Right forelimb (tissue), 1 donor: Measurements from ENCODE around the gene CLSTN2.

Experiments used
- DNase-seq: peaks from one replicate; pipeline ENCODE4 v3.0.0-alpha.2; 2018

CLSTN2 gene

DNA sequence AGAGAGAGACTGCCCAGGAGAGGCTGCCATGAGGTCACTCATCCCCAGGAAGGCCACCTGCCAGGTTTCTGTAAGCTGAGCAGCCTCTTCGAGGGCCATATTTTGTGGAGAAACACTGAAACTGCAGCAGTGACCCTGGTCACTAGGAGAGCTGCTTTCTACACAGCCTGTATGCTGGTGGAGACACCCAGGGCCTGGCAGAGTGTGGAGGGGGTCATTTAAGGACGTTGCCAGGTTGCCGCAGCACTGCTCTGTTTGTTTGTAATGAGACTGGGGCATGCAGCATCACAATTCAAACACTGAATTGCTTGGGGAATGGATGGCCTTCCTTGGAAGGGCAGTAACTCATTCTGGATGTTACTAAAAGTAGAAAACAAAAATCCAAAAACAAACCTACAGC, 638.0 kb downstream of the CLSTN2 start:
- DNase-seq = no peak

DNA sequence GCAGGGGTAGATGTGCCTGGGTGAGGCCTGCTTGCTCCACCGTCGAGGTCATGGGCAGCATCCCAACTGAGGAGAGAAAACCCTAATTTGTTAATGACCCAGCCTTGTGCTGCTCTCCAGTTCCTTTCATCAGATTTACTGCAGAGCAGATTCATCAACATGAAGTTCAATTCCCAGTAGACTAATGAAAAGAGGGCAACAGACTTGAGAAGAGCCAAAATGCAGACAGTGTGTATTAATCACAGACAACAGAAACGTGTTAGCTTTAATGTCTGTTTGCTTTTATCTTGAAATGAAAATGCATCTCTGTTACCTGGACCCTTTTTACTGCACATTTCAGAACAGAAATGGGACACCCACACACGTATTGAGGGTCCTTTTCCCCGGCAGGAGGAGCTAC, 639.4 kb downstream of the CLSTN2 start:
- no peak for DNase-seq

DNA sequence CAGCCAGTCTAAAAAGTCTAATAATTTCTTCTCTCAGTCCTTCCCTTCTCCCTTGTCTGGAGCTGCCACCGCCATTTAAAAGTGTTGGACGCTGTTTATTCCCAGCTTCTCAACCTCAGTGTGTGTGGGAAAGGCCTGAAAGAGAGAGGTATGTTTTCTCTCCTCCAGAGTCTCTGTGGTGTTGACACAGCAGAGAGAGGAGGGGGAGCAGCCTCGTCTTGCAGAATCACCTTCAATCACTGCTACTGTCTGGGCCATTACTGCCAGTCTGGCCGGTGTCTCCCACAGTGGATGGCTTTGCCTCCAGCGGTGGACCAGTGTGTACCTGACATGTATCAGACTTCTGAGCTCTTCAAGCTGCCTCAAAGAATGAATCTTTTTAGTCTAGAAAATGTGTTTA, 641.5 kb downstream of the CLSTN2 start:
- no peak for DNase-seq

DNA sequence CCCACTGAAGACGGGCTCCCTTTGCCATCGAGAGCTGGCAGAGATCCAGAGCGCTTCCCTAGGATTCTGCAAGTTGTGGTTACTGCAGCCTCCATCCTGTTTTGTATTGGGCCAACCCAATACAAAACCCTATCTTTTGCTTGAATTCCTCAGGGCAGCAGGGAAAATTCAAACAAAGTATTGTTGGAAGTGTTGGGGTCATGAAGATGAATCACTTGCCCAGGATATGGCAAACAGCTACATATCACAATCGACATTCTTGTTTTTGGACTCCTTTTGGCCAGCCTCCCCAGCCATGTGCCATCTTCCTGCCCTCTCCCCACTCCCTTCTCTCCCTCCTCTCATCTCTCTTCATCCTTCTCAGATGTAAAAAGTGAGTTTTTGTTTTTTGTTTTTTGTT, 642.9 kb downstream of the CLSTN2 start:
- DNase-seq = no peak

DNA sequence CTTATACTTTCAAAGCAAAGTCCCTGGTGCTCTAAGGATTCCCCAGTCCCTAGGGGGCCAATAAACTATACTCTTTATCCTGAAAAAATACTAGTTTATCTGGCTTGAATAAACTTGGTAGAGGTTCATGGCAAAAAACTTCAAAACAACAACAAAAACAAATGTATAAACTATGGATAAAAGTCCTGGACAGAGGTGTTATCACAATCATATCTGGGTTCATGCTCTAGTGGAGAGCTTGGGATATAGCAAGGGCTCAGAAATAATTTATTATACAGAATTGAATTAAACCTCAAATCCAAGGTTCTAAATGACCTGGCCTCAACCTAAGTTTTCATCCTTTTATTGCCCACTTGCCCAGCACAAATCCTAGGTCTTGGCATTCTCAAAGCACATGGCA, 644.3 kb downstream of the CLSTN2 start:
- DNase-seq = no peak

DNA sequence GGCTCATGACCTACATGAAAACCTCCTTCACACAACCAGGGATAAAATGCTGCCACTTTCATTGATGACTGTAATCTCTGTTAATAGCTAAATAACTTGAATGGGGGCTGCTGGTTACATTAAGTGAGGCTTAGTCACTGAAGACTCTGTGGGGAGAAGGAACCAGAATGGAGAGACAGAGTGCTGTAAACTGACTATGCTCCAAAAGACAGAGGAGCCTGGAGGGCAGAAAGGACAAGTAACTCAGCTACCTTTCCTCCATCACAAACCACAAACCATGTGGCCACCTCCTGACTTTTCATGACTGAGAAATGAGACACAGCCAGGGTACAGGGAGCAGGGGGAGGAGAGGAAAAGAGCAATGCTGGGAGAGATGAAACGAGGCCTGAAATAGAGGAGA, 645.8 kb downstream of the CLSTN2 start:
- DNase-seq = no peak

DNA sequence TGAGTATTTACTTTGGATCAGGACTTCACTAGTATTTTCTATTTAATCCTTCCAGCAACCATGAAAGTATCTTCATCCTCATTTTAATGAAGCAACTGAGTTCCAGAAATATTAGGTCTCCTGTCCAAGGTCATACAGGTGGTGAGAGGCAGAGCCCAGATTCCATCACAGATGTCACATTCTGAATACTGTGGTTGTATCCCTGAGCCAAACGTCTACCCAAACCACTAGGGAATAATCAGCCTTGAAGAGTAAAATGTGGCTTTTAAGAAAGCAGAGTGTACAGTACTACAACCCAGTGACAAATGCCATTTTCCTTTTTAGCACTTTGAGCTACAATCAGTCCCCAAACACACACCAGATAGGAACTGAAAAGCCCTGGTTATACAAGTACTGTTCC, 649.6 kb downstream of the CLSTN2 start:
- DNase-seq = no peak

DNA sequence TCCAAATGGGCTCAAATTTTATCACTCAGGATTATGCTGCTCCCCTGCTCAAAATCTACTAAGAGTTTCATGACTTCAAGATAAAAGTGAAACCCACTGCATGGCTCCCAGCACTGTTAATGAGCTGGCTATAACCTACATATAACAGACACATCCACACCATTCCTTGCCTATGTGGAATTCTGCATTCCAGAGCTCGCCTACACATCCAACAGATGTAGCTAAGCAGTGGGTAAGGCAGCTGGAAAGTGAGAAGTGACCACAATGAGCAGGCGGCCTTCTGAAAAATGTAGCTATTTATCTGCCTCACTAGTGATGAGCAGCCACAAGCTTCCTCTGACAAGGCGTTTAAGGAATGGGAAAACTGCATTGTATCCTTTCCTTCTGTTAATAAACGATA, 650.8 kb downstream of the CLSTN2 start:
- no peak for DNase-seq

DNA sequence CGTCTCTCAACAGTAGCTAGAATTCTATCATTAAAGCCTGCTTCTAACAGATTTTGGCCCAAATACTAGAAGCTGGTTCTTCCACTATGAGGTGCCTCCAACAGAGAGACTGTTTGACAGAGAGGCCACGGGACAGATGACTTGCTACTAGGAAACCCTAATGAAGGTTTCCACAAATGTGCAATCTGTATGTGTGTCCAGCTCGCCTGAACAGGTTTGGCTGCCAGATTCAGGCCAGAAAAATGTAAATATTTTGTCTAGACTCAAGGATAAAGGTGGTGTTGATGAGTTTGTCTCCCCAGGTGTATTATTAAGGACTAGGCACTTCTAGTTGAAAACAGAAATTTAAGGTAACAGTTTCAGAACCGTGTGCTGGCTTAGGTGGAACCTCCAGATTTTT, 651.3 kb downstream of the CLSTN2 start:
- DNase-seq = no peak

DNA sequence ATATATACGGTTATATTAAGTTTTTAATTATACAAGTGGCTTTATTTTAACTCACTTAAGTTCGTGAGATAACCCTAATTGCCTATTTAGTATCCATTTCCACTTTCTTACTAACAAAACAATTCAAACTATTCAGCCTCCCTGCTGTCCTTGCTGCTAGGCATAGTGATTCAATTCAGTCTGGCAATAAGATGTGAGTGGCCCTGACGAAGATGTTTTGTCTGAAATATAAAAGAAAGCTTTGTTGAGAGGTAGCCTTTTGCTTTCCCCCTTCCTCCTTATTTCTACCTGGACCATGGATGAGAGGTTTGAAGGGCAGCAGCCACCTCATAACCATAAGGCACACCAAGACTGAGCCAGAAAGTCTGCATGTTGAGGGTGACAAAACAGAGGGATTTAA, 653.6 kb downstream of the CLSTN2 start:
- no peak for DNase-seq

DNA sequence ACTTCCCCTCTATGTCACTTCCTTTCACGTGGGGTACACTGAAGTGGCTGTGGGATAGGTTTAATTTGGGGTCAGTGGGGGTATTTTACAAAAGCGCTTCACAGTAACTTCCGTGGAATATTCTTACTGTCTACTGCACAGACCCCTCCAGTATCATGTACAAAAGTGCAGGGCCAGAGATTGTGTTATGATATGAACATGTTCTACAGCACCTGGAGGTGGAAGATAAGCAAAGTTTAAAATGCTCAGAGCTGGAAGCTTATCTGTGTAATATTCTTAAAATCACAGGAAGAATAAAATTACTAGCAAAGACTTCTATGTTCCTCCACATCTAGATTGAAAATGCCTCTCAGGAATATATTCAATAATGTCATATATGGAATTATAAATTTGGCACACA, 658.8 kb downstream of the CLSTN2 start:
- no peak for DNase-seq

DNA sequence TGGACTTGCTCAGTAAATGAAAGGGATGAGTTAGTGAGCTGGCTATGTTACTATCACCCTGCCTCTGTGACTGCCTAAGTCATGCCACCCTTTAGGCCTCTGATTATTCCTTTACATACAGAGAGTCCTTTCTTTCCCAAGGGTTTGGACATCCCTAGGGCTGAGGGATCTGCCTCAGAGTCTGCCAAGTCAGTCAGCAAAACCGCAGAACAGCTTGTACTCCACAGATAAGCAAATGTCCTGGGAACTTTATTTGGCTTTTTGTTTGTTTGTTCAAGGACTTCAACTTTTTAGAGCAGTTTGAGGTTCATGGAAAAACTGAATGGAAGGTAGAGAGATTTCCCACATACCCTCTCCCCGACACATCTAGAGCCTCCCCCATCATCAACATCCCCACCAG, 660.3 kb downstream of the CLSTN2 start:
- no peak for DNase-seq

DNA sequence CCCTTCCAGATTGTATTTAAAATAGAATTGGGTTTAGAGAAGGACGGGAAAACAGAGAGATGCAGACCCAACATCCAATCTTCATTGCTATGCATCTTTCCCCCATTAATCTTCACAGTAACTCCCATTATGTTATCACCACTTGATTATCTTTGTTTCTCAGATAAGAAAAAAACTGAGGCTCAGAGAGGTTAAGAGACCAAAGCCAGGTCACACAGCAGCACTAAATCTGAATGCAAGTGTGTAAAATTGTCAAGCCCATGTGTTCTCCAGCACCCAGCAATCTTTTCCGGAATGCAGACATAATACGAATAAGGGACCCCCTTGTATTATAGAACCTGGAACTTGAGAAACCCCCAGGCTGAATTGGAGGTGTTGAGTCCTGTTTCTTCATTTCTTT, 662.4 kb downstream of the CLSTN2 start:
- no peak for DNase-seq

DNA sequence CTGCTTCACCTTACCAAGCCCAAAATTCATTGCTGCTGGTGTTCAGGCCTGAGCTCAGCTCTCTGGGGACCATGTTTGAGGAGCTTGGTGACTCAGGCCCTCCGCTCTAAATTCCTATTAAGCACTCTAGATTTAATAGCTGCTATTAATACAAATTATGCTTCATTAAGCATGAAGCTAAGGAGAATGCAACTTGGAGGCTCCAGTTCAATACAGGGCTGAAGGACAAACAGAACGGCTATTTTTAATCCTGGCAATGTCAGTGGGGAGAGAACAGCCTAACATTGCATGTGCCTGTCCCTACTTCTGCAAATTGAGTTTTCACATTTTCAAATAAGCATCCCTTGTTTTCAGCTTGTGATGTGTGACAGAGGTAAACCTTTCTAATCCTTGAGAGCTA, 662.8 kb downstream of the CLSTN2 start:
- DNase-seq = no peak

DNA sequence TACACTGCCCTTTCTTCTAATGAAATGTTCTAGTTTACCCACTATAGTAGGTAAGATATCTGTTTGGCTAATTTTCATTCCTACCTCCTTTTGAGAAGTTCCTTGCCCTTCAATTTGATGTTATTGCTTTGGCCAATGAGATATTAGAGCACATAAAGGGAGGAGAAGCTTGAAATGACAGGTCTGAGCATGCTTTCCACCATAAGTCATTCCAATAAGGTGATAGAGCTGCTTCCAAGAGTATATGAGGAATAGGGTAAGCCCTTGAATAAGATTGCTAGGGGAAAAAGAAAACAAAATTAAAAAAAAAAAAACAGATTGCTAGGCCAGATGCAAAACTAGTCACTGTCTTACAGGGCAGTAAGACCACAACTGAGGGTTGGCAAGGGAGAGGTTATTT, 664.0 kb downstream of the CLSTN2 start:
- DNase-seq = no peak

DNA sequence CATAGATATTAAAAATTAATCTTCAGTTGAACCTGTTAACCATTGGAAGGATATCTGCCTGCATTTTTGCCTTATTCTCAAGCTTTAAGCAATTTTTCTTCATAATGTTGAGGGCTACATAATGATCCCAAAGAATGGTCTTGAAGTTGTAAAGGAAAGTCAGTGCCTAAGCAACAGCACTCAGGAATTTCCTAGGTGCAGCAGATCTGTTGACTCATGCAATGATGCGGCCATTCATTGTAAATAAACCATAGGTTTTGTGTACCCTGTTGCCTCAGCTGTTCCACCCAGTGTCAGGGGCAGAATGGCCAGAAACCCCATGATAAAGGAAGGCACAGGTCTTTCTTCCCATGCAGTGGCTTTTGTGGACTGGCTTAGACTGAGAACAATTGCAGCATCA, 664.5 kb downstream of the CLSTN2 start:
- no peak for DNase-seq

DNA sequence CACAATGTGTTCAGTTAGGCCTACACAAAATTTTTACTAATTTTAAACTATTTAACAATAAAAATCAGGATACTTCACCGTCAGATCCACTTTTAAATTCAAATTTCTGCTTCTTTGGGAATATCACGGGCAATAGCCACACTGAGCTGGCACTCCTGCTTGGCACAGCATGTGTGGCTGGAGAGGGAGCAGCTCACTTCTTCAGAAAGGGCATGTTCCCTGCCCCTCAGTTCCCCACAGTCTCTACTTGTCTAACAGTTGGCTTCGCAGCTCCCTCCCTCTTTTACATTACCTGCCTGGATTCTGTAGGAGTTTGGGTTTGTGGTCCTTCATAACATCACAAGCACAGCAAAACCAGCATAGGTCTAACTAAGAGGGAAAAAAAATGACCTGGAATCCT, 666.9 kb downstream of the CLSTN2 start:
- no peak for DNase-seq

DNA sequence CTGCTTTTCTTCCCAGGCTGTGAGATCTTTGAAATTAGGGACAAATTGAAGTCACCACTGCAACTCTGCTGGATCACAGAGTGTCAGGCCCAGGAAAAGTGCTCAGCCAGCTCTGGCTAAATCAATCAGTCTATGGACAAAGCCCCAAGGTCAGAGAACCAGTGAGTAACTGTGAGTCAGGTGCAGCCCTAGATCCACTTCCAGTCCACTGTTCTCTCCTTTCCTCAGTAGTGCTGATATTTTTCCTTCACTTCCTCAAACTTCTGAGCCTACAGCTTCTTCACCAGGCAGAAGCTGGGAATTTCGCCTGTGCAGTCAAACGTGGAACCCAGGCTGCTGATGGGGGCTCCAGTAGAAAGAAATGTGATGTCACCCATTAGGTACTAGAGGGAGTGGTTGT, 667.8 kb downstream of the CLSTN2 start:
- DNase-seq = no peak

DNA sequence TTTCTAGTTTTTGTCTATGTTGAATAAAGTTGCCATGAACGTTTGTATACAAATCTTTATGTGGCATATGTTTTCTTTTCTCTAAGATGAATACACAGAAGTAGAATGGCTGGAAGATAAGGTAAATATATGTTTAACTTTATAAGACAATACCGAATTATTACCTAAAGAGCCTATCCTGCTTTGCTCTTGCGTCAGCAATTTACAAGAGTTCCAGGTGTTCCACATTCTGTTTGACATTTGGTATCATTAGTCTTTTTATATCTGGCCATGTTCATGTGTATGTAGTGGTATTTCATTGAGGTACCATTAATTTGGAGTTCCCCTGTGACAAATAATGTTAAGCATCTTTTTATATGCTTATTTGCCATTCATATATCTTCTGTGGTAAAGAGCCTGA, 668.8 kb downstream of the CLSTN2 start:
- no peak for DNase-seq

DNA sequence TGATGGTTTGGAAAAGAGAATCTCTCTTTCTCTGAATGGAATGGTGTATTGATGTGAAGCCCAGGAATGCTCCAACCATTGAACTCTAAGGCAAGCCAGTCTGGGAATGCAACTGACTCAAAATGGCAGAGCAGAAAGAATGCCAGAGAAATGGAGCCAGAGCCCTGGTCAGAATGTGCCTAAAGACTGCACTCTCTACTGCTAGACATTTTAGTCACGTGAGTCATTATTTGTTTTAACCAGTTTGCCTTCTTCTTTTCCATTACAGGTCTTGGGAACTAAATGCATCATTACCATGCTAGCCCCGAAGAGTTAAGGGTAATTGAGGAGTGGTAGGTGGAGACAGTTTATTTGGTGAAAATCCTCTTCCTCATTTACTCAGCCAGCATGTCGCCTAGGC, 675.6 kb downstream of the CLSTN2 start:
- no peak for DNase-seq

DNA sequence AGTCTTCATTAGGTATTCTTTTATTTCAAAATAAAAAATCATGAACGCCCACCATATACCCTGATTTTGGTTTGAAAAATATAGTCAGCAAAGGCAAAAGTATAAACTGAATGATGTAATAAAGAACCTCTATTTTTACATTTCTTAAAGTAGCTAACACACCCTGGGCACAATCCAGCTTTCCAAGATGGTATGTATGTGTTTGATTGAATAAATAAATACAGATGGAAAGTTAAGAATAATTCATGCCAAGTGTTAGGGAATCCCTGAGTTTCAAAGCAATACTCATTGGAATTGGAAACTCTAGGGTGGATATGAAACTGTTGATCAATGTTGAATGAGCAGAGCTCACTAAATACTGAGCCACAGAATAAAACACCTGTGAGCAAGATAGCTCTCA, 679.0 kb downstream of the CLSTN2 start:
- DNase-seq = no peak

DNA sequence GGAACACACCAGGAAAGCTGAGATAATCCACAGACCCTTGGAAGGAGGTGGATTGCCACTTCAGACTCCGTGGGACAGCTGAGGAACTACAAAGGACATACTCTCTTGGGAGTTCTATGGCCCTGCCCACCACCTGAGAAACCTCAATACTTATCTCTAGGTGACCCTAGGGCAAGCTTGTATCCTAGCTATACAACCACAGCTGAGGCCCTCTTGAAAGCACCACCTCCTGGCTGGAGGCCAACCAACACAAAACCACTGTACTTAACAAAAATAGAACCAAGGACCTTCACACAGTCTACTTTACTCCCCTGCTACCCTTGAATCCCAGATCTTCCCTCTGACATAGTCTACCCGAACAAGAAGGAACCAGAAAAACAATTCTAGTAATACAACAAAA, 682.1 kb downstream of the CLSTN2 start:
- no peak for DNase-seq

DNA sequence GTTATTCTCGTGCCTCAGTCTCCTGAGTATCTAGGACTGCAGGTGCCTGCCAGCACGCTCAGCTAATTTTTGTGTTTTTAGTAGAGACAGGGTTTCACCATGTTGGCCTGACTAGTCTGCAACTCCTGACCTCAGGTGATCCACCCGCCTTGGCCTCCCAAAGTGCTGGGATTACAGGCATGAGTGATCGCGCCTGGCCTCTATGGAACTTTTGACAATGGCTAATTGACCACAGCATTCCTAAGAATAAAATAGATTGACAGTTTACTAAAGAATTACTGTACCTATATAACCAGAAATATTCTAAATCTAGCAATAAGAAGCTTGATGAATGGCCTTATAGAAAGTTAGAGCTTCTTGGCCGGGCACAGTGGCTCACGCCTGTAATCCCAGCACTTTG, 691.9 kb downstream of the CLSTN2 start:
- no peak for DNase-seq
